DND-41 (cell line): Measurements from ENCODE around the gene DCAF10.

Source experiments
- ATAC-seq: fragments of 200-7000 bp; cut with Tn5 transposase; 3 replicates; pipeline ENCODE4 v1.9.1; 2021; ENCODE audit warnings: low read depth; ENCODE audit not compliant: insufficient read depth
- DNase-seq: peaks from one replicate; pipeline ENCODE4 v3.0.0-alpha.2; 2020
- H2AFZ ChIP-seq: 2 replicates; pipeline ENCODE4 v1.6.0; 2012; ENCODE audit warnings: low read depth, low read length
- H3K27ac ChIP-seq: 2 replicates; pipeline ENCODE4 v1.5.1; 2012; ENCODE audit warnings: low read length, inconsistent platforms
- H3K27me3 ChIP-seq: fragments of 200-600 bp; sonication (generic); 2 replicates; pipeline ENCODE4 v1.6.0; 2012; ENCODE audit warnings: low read length, mild to moderate bottlenecking, inconsistent platforms; ENCODE audit not compliant: insufficient read depth, poor library complexity
- H3K36me3 ChIP-seq: 2 replicates; pipeline ENCODE4 v1.5.1; 2012; ENCODE audit warnings: low read length, inconsistent platforms; ENCODE audit not compliant: insufficient read depth
- H3K4me1 ChIP-seq: 2 replicates; pipeline ENCODE4 v1.5.1; 2012; ENCODE audit warnings: mild to moderate bottlenecking, low read length; ENCODE audit not compliant: insufficient read depth
- H3K4me2 ChIP-seq: 2 replicates; pipeline ENCODE4 v1.6.0; 2012; ENCODE audit warnings: mild to moderate bottlenecking, moderate library complexity, low read length, inconsistent platforms; ENCODE audit not compliant: insufficient read depth
- H3K4me3 ChIP-seq, 2 experiments: fragments of 200-600 bp in 1 of 2; shearing (Covaris generic) in 1 of 2; 2 replicates each; pipeline ENCODE4 v1.5.1; 2012 to 2016; ENCODE audit warnings: inconsistent platforms in 2 of 2, low read length in 2 of 2, mild to moderate bottlenecking in 2 of 2, low read depth in 1 of 2, moderate library complexity in 1 of 2
- H3K79me2 ChIP-seq: 2 replicates; pipeline ENCODE4 v1.6.0; 2012; ENCODE audit warnings: low read length, inconsistent platforms; ENCODE audit not compliant: insufficient read depth
- H3K9ac ChIP-seq: 2 replicates; pipeline ENCODE4 v1.6.0; 2012; ENCODE audit warnings: low read depth, mild to moderate bottlenecking, inconsistent platforms, low read length, moderate library complexity
- H3K9me3 ChIP-seq: 2 replicates; pipeline ENCODE4 v1.5.1; 2012; ENCODE audit warnings: low read length, moderate library complexity, mild to moderate bottlenecking, inconsistent platforms; ENCODE audit not compliant: insufficient read depth, severe bottlenecking
- H4K20me1 ChIP-seq: 2 replicates; pipeline ENCODE4 v1.6.0; 2012; ENCODE audit warnings: low read length; ENCODE audit not compliant: insufficient read depth
- CTCF ChIP-seq: IDR thresholded peaks from 2 replicates; pipeline ENCODE4 v1.5.1; 2012; ENCODE audit warnings: borderline replicate concordance, low read length, moderate library complexity, mild to moderate bottlenecking; ENCODE audit not compliant: poor library complexity, severe bottlenecking; ENCODE audit errors: extremely low read depth
- EZH2 ChIP-seq: IDR thresholded peaks from 3 replicates; pipeline ENCODE4 v1.6.1; 2012; ENCODE audit warnings: borderline replicate concordance, low read depth, mild to moderate bottlenecking, moderate library complexity, low read length, inconsistent platforms; ENCODE audit not compliant: severe bottlenecking

The DCAF10 gene

GRCh38 chr9:37892063-37892462 is 91.5 kb downstream of the DCAF10 start:
- Histone ChIP-seq H2AFZ (no peak overlapping the region), H3K36me3 (peaks cover 45% of the 10 kb centered on the region), H3K79me2 (peaks cover 3% of the 10 kb centered on the region; the same call in 1 of the 2 replicates), H3K4me3 (no peak overlapping the region), H3K27ac (no peak overlapping the region), H4K20me1 (peaks cover 3% of the 10 kb centered on the region; the same call in 1 of the 2 replicates), H3K27me3 (no peaks in the 10 kb centered on the region), H3K4me1 (no peaks in the 10 kb centered on the region), H3K9me3 (no peaks in the 10 kb centered on the region), H3K4me2 (no peak overlapping the region), H3K9ac (no peak overlapping the region)
- ATAC-seq, result no peak
- no peak for DNase-seq
- TF ChIP-seq EZH2 (no peak), CTCF (no peak)

DNA sequence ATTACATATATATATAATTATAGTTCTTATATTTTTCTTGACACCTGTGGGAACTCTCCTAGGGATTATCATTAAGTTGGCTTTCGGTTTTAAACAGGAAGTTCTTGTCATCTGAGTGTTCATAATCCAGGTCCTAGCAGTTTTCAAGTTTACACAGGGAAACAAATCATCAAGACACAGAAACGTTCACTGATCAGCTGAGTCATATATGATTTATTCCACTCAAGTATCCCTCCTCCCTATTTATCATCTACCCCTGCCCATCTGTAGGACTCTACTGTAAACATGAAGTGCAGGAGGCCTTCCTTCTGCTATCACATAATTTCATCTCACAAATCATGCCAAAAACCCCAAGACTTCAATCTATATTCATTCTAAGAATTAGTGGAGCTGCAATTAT is 97.1 kb downstream of the DCAF10 start:
- H3K27ac ChIP-seq, result no peak overlapping the region
- no peak overlapping the region for H3K4me2 ChIP-seq
- H3K79me2 ChIP-seq, result peaks cover 24% of the 10 kb centered on the region
- no peaks in the 10 kb centered on the region for H3K27me3 ChIP-seq
- DNase-seq (no peak), ATAC-seq (no peak)
- H2AFZ ChIP-seq, result no peak overlapping the region
- H3K9me3 ChIP-seq, result no peaks in the 10 kb centered on the region
- TF ChIP-seq CTCF, result no peak
- no peak for TF ChIP-seq EZH2
- H3K36me3 ChIP-seq, result peaks cover 41% of the 10 kb centered on the region
- no peak overlapping the region for H3K9ac ChIP-seq
- H4K20me1 ChIP-seq, result peaks cover 3% of the 10 kb centered on the region; the same call in 1 of the 2 replicates
- H3K4me1 ChIP-seq, result peaks cover 12% of the 10 kb centered on the region
- no peak overlapping the region for H3K4me3 ChIP-seq

GRCh38 chr9:37899041-37899440 is 98.4 kb downstream of the DCAF10 start:
- no peak for TF ChIP-seq EZH2
- TF ChIP-seq CTCF, result no peak
- peaks cover 19% of the 10 kb centered on the region for H3K4me1 ChIP-seq
- DNase-seq, result no peak
- H3K27ac ChIP-seq, result no peak overlapping the region
- H4K20me1 ChIP-seq, result peaks cover 3% of the 10 kb centered on the region; the same call in 1 of the 2 replicates
- H3K36me3 ChIP-seq, result peaks cover 33% of the 10 kb centered on the region
- H3K4me2 ChIP-seq, result no peak overlapping the region
- ATAC-seq, result no peak
- H2AFZ ChIP-seq, result no peak overlapping the region
- H3K79me2 ChIP-seq, result peaks cover 36% of the 10 kb centered on the region
- H3K27me3 ChIP-seq, result no peaks in the 10 kb centered on the region
- no peak overlapping the region for H3K9ac ChIP-seq
- no peaks in the 10 kb centered on the region for H3K9me3 ChIP-seq
- no peak overlapping the region for H3K4me3 ChIP-seq

DNA sequence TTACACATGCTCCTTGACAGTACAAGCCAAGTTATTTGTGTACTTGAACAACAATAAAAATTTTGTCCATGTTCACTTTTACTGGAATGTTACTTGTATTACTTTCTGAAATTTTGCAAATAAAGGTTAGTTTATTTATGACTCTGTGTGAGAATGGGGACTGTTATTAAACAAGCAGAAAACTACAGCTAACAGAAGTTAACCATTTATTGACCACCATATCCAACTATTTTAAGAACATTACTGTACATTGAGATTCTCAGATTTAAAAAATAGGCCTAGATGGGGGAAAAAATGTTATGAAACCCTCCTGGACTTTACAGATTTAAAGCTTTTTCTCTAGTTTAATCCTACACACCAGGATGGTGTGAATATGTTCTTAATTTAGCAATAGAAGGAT is 101.5 kb downstream of the DCAF10 start:
- DNase-seq, result no peak
- H3K9me3 ChIP-seq, result no peaks in the 10 kb centered on the region
- peak overlapping the region; percentile 83 for H3K4me2 ChIP-seq
- H3K27me3 ChIP-seq, result no peaks in the 10 kb centered on the region
- H3K9ac ChIP-seq, result no peak overlapping the region; the same call in 1 of the 2 replicates
- ATAC-seq, result no peak
- peaks cover 31% of the 10 kb centered on the region for H3K4me1 ChIP-seq
- no peaks in the 10 kb centered on the region for H4K20me1 ChIP-seq
- H3K4me3 ChIP-seq, result peak overlapping the region; percentile 62 to 63; a peak in 1 of 4 replicates
- no peak overlapping the region for H2AFZ ChIP-seq
- no peak for TF ChIP-seq CTCF
- TF ChIP-seq EZH2, result no peak
- peaks cover 16% of the 10 kb centered on the region for H3K36me3 ChIP-seq
- H3K79me2 ChIP-seq, result peaks cover 46% of the 10 kb centered on the region
- no peak overlapping the region for H3K27ac ChIP-seq
